K562 (cell line): ENCODE results near the gene SHANK1. TPM values are rescaled to one million over a fixed set of nuclear protein-coding genes. Genes with fewer than 3 reads are reported as not detected.

Experiments used
- CEBPB ChIP-seq: fragments of 450-650 bp; IDR thresholded peaks from 2 replicates; pipeline ENCODE4 v1.6.1; 2016; ENCODE audit warnings: missing genetic modification characterization, missing compliant biosample characterization
- JUND ChIP-seq, 2 experiments: IDR thresholded peaks; 2 replicates in 1 of 2; 3 replicates in 1 of 2; pipeline ENCODE4 v1.6.1; 2011; ENCODE audit warnings: borderline replicate concordance in 2 of 2, low read depth in 2 of 2, low read length in 2 of 2, improper control_type of control experiment in 1 of 2, missing biosample characterization in 1 of 2, missing genetic modification characterization in 1 of 2, missing genetic modification reagents in 1 of 2
- MYC ChIP-seq, 2 experiments: fragments of 250-450 bp in 1 of 2; sonication (Bioruptor Pico) in 1 of 2; IDR thresholded peaks; 2 replicates each; pipeline versions ENCODE4 v1.5.1 to v1.6.1; 2012 to 2021; ENCODE audit warnings: low read depth in 2 of 2, borderline replicate concordance in 1 of 2, improper control_type of control experiment in 1 of 2, low read length in 1 of 2, mild to moderate bottlenecking in 1 of 2, moderate library complexity in 1 of 2
- NFRKB ChIP-seq: fragments of 450-650 bp; IDR thresholded peaks from 2 replicates; pipeline ENCODE4 v1.6.1; 2016; ENCODE audit warnings: low read depth
- RBM25 ChIP-seq: fragments of 200-400 bp; formaldehyde crosslinking; IDR thresholded peaks from 2 replicates; pipeline ENCODE4 v1.6.1; 2018; ENCODE audit warnings: low read length, low read depth, moderate library complexity; ENCODE audit not compliant: severe bottlenecking
- TBL1XR1 ChIP-seq, 2 experiments: IDR thresholded peaks; 2 replicates each; pipeline ENCODE4 v1.6.1; 2012; ENCODE audit warnings: improper control_type of control experiment in 2 of 2, low read length in 2 of 2, mild to moderate bottlenecking in 1 of 2
- USF1 ChIP-seq: sonication (generic); formaldehyde crosslinking; IDR thresholded peaks from 2 replicates; pipeline ENCODE4 v1.9.0; 2022; ENCODE audit warnings: mild to moderate bottlenecking, missing genetic modification reagents
- polyA plus RNA-seq, 8 experiments: library from polyadenylated mRNA; depleted of rRNA in 4 of 8; stranded (reverse) in 5 of 8; unstranded in 3 of 8; fragments of >200 nt; fragmentation: Nextera tagmentation in 2 of 8; fragmentation: Illumina TruSeq in 1 of 8; extraction: Ambion mirVana in 2 of 8; extraction: Trizol in 1 of 8; gene quantifications; 2 replicates each; pipeline versions ENCODE4 v1.2.1 to v1.2.3, GENCODE V29; 2011 to 2014; ENCODE audit warnings: inconsistent platforms in 1 of 8, missing spikeins in 1 of 8
- total RNA-seq, 7 experiments: library from RNA; depleted of rRNA in 6 of 7; stranded (reverse); fragments of >200 nt in 6 of 7; fragmentation: Illumina TruSeq in 2 of 7; extraction: Trizol in 2 of 7; gene quantifications; 2 replicates each; pipeline versions ENCODE4 v1.2.1 to v1.2.3, GENCODE V29; 2011 to 2021; ENCODE audit warnings: low replicate concordance in 1 of 7
- TF ChIP-seq, protein P1 (sequence below): fragments of 450-650 bp; IDR thresholded peaks from 2 replicates; pipeline ENCODE4 v1.6.1; 2017; ENCODE audit warnings: antibody characterized with exemption, mild to moderate bottlenecking
- TF ChIP-seq, protein P2 (sequence below), 2 experiments: fragments of 250-450 bp in 1 of 2; fragments of 450-650 bp in 1 of 2; sonication (Bioruptor Pico) in 1 of 2; IDR thresholded peaks; 2 replicates each; pipeline versions ENCODE4 v1.6.1 to v1.8.0; 2016 to 2021; ENCODE audit warnings: mild to moderate bottlenecking in 2 of 2, moderate library complexity in 2 of 2, missing compliant biosample characterization in 1 of 2, missing genetic modification characterization in 1 of 2

SHANK1 gene
- total and polyA plus RNA-seq, 9 of the 15 experiments (the other 6 are each of a cell fraction or from before 2014, with no cell fraction given): 0.33 to 1.3 (median 0.55) TPM; not detected in 2

GRCh38 chr19:50759886-50760285 is 40.3 kb upstream of the SHANK1 start (continued):
- TF ChIP-seq JUND (IDR thresholded peaks at IDR 0.05; ENCODE audit: borderline replicate concordance, low read depth, low read length): 0 out of 2 replicates have a peak, but pooled peaks have one; percentile 10
- no peak for TF ChIP-seq JUND (tag; IDR thresholded peaks at IDR 0.05; ENCODE audit: borderline replicate concordance, low read depth, low read length)
- peak; percentile 52; the same call in 1 of the 2 replicates for TF ChIP-seq NFRKB
- peak; percentile 74 for TF ChIP-seq MYC (IDR thresholded peaks at IDR 0.05; ENCODE audit: low read depth, low read length)
- TF ChIP-seq MYC (CRISPR knock-in tag; IDR thresholded peaks at IDR 0.05; ENCODE audit: borderline replicate concordance, low read depth): no peak
- TF ChIP-seq, protein P1, sequence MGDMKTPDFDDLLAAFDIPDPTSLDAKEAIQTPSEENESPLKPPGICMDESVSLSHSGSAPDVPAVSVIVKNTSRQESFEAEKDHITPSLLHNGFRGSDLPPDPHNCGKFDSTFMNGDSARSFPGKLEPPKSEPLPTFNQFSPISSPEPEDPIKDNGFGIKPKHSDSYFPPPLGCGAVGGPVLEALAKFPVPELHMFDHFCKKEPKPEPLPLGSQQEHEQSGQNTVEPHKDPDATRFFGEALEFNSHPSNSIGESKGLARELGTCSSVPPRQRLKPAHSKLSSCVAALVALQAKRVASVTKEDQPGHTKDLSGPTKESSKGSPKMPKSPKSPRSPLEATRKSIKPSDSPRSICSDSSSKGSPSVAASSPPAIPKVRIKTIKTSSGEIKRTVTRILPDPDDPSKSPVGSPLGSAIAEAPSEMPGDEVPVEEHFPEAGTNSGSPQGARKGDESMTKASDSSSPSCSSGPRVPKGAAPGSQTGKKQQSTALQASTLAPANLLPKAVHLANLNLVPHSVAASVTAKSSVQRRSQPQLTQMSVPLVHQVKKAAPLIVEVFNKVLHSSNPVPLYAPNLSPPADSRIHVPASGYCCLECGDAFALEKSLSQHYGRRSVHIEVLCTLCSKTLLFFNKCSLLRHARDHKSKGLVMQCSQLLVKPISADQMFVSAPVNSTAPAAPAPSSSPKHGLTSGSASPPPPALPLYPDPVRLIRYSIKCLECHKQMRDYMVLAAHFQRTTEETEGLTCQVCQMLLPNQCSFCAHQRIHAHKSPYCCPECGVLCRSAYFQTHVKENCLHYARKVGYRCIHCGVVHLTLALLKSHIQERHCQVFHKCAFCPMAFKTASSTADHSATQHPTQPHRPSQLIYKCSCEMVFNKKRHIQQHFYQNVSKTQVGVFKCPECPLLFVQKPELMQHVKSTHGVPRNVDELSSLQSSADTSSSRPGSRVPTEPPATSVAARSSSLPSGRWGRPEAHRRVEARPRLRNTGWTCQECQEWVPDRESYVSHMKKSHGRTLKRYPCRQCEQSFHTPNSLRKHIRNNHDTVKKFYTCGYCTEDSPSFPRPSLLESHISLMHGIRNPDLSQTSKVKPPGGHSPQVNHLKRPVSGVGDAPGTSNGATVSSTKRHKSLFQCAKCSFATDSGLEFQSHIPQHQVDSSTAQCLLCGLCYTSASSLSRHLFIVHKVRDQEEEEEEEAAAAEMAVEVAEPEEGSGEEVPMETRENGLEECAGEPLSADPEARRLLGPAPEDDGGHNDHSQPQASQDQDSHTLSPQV: 0 out of 2 replicates have a peak, but pooled peaks have one; percentile 37
- peak; percentile 95 for TF ChIP-seq RBM25
- TF ChIP-seq TBL1XR1 (IDR thresholded peaks at IDR 0.05; ENCODE audit: low read length in 2 of 2): 0 out of 4 replicates have a peak, but pooled peaks of 1 of the 2 experiments have one; percentile 31
- peak; percentile 98 for TF ChIP-seq CEBPB (tag)
- peak; percentile 97 for TF ChIP-seq USF1 (CRISPR knock-in tag)
- TF ChIP-seq, protein P2, sequence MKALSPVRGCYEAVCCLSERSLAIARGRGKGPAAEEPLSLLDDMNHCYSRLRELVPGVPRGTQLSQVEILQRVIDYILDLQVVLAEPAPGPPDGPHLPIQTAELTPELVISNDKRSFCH (CRISPR knock-in tag; IDR thresholded peaks at IDR 0.05): no peak
- TF ChIP-seq, protein P2 (tag; IDR thresholded peaks at IDR 0.05): peak; percentile 35; the same call in 1 of the 2 replicates
